Muscle layer of colon (tissue), 2 donors: Measurements from ENCODE around the gene CHRNB2.

Experiments used
- H3K27ac ChIP-seq: one replicate; pipeline ENCODE4 v1.7.0; 2013; ENCODE audit warnings: low read depth, mild to moderate bottlenecking, low read length, moderate library complexity
- H3K27me3 ChIP-seq, 2 donors: one replicate each; pipeline ENCODE4 v1.7.0; 2013; ENCODE audit warnings: low read length in 2 of 2, mild to moderate bottlenecking in 2 of 2; ENCODE audit not compliant: insufficient read depth in 2 of 2, control insufficient read depth in 1 of 2
- H3K36me3 ChIP-seq: one replicate; pipeline ENCODE4 v1.7.0; 2013; ENCODE audit warnings: mild to moderate bottlenecking, low read length; ENCODE audit not compliant: insufficient read depth
- H3K4me1 ChIP-seq: one replicate; pipeline ENCODE4 v1.7.0; 2013; ENCODE audit warnings: mild to moderate bottlenecking, low read length; ENCODE audit not compliant: insufficient read depth
- H3K4me3 ChIP-seq, 2 donors: one replicate each; pipeline ENCODE4 v1.7.0; 2013; ENCODE audit warnings: low read length in 2 of 2, low read depth in 1 of 2, mild to moderate bottlenecking in 1 of 2, moderate library complexity in 1 of 2
- H3K9ac ChIP-seq: one replicate; pipeline ENCODE4 v1.7.0; 2013; ENCODE audit warnings: low read length
- H3K9me3 ChIP-seq: one replicate; pipeline ENCODE4 v1.7.0; 2013; ENCODE audit warnings: mild to moderate bottlenecking, low read length
- donor health status: abdominal sarcoma.
- donor health status: Adenocarcinoma of cecum.

The CHRNB2 gene

DNA sequence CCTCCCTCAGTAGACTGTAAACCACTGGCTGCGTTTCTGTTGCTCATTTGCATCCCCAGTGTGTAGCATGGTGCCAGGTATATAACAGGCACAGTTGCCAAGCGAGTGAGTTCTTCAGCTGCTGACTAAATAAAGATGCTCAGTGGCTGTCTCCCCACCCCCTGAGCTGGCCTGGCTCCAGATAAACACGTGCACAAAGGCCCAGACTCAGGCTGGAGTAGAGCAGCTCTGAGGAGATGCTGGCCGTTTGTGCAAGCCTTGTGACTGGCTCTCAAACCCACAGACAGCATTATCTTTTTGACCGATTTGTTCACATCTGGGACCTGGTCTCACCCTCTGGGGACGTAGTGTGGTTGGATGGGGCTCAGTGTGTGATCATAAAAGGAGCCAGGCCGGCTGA is 7.1 kb downstream of the CHRNB2 start:
- Histone ChIP-seq H3K27ac (no peak overlapping the region), H3K4me1 (no peaks in the 10 kb centered on the region), H3K9ac (no peak overlapping the region), H3K9me3 (no peaks in the 10 kb centered on the region), H3K4me3 (no peak overlapping the region), H3K36me3 (peaks cover 4% of the 10 kb centered on the region), H3K27me3 (no peaks in the 10 kb centered on the region)

DNA sequence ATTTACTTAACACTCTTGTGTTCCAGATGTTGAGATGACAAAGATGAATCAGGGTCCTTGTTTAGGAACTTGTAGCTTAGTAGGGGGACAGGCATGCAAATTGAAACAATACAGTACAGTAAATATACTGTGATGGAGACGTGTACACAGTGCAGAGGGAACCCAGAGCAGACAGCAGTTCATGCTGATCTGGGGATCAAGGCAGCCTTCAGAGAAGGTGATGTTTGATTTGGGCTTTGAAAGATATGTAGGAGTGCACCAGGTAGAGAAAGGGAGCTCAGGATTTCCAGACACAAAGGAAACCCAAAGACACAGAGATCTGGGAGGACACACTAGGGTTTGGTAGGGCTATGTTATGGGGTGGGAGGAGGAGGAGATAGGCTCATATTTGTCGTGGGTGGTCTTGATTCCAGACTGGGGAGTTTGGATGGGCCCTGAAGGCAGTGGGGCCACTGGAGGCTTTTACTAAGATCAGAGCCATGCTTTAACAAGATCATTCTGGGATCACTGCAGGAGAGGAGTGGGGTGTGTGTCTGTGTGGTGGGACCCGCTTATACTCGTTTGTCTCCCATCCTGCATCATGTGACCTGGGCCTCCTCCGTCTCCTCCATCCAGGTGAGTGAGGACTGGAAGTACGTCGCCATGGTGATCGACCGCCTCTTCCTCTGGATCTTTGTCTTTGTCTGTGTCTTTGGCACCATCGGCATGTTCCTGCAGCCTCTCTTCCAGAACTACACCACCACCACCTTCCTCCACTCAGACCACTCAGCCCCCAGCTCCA is 7.8 kb downstream of the CHRNB2 start:
- no peaks in the 10 kb centered on the region for H3K9me3 ChIP-seq
- no peak overlapping the region for H3K27ac ChIP-seq
- H3K4me3 ChIP-seq = no peak overlapping the region
- no peak overlapping the region for H3K9ac ChIP-seq
- peaks cover 11% of the 10 kb centered on the region for H3K36me3 ChIP-seq
- H3K27me3 ChIP-seq = no peaks in the 10 kb centered on the region
- no peaks in the 10 kb centered on the region for H3K4me1 ChIP-seq

DNA sequence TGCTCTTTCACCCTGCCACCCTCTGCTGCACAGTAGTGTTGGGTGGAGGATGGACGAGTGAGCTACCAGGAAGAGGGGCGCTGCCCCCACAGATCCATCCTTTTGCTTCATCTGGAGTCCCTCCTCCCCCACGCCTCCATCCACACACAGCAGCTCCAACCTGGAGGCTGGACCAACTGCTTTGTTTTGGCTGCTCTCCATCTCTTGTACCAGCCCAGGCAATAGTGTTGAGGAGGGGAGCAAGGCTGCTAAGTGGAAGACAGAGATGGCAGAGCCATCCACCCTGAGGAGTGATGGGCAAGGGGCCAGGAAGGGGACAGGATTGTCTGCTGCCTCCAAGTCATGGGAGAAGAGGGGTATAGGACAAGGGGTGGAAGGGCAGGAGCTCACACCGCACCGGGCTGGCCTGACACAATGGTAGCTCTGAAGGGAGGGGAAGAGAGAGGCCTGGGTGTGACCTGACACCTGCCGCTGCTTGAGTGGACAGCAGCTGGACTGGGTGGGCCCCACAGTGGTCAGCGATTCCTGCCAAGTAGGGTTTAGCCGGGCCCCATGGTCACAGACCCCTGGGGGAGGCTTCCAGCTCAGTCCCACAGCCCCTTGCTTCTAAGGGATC is 8.5 kb downstream of the CHRNB2 start:
- H3K36me3 ChIP-seq = peaks cover 18% of the 10 kb centered on the region

GRCh38 chr1:154577346-154578057 is 9.9 kb downstream of the CHRNB2 start:
- Histone ChIP-seq H3K9ac (no peak overlapping the region), H3K4me1 (no peaks in the 10 kb centered on the region), H3K27ac (no peak overlapping the region)

More for the DNA sequence above, 8.5 kb downstream of the CHRNB2 start:
- Histone ChIP-seq H3K4me1 (no peaks in the 10 kb centered on the region), H3K9me3 (no peaks in the 10 kb centered on the region), H3K4me3 (no peak overlapping the region), H3K27me3 (no peaks in the 10 kb centered on the region), H3K9ac (no peak overlapping the region), H3K27ac (no peak overlapping the region)

GRCh38 chr1:154578058-154578418 is 10.5 kb downstream of the CHRNB2 start:
- H3K9ac ChIP-seq = no peak overlapping the region
- no peaks in the 10 kb centered on the region for H3K27me3 ChIP-seq
- H3K36me3 ChIP-seq = peaks cover 36% of the 10 kb centered on the region
- no peaks in the 10 kb centered on the region for H3K9me3 ChIP-seq
- H3K4me1 ChIP-seq = peaks cover 2% of the 10 kb centered on the region
- H3K4me3 ChIP-seq = no peak overlapping the region
- H3K27ac ChIP-seq = no peak overlapping the region

More at GRCh38 chr1:154577346-154578057, 9.9 kb downstream of the CHRNB2 start:
- peaks cover 30% of the 10 kb centered on the region for H3K36me3 ChIP-seq
- no peaks in the 10 kb centered on the region for H3K27me3 ChIP-seq
- H3K4me3 ChIP-seq = no peak overlapping the region
- H3K9me3 ChIP-seq = no peaks in the 10 kb centered on the region

DNA sequence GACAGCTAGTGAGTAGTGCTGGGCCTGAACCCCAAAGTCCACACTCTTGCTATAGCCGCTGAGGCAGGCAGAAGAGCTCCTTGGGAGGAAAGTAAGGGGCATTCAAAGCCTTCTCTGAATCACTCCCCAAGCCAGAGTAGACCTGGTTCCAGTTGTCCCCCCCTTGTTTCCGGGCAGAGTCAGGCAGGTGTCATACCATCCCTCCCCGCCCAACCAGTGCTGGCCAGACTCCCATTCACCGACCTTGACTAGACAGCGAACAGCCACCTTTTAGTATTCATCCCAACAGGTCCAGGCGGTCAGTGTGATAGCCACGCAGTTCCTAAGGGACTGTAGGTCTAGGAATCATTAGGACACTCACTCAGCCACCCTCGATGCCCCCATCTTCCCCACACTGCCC is 11.8 kb downstream of the CHRNB2 start:
- Histone ChIP-seq H3K27me3 (no peaks in the 10 kb centered on the region), H3K4me3 (no peak overlapping the region), H3K9me3 (no peaks in the 10 kb centered on the region), H3K27ac (no peak overlapping the region), H3K9ac (no peak overlapping the region), H3K4me1 (peaks cover 15% of the 10 kb centered on the region), H3K36me3 (peaks cover 49% of the 10 kb centered on the region)

- no peak overlapping the region for H3K4me3 ChIP-seq
- H3K36me3 ChIP-seq = peaks cover 73% of the 10 kb centered on the region
- H3K27ac ChIP-seq = no peak overlapping the region
- H3K27me3 ChIP-seq = no peaks in the 10 kb centered on the region
- peaks cover 15% of the 10 kb centered on the region for H3K4me1 ChIP-seq
- H3K9me3 ChIP-seq = no peaks in the 10 kb centered on the region
- no peak overlapping the region for H3K9ac ChIP-seq
Measured at GRCh38 chr1:154581766-154582165, 14.2 kb downstream of the CHRNB2 start.

DNA sequence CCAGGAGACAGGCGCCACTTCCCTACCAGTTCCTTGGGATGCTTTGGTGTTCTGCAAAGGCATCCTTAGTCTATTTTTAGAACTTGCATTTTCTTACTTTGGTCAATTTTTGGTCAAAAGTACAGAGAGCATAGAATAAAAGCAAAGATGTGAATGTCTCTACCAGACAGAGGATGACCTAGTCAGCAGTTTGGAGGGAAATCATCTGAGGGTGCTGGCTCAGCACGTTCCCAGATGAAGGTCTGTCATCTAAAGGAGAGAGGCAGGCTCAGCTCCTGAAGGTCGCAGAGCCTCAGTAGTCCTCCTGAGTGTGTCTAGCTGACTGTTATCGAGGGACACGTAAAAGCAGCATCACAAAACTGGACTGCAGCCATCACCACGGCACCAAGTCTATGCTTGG is 15.3 kb downstream of the CHRNB2 start:
- Histone ChIP-seq H3K4me3 (no peak overlapping the region), H3K27me3 (no peaks in the 10 kb centered on the region), H3K4me1 (peaks cover 15% of the 10 kb centered on the region), H3K9me3 (no peaks in the 10 kb centered on the region), H3K27ac (no peak overlapping the region), H3K36me3 (peaks cover 84% of the 10 kb centered on the region), H3K9ac (no peak overlapping the region)

DNA sequence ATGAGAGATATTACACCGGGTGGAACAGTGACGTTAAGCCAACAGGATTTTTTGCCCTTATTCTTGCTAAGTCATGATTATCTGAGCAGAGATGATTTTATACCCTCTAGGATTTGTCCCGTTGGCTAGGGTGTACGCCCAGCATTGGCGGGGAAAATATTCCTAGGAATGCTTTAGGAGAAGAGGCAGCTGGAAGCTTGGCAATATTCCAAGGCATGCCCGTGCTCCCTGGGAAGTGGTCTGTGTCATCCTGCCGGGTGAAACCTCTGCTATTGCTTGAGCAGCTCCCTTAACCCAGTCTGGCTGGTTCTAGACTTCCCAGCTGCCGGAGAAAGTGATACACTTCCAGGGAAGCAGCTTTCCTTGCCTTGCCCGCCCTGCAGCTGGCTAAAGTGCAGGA is 16.2 kb downstream of the CHRNB2 start:
- Histone ChIP-seq H3K36me3 (peaks cover 92% of the 10 kb centered on the region), H3K9ac (peak overlapping the region; percentile 3), H3K27ac (no peak overlapping the region), H3K4me1 (peaks cover 15% of the 10 kb centered on the region), H3K27me3 (no peaks in the 10 kb centered on the region), H3K4me3 (no peak overlapping the region), H3K9me3 (no peaks in the 10 kb centered on the region)

GRCh38 chr1:154584267-154584994 is 16.9 kb downstream of the CHRNB2 start:
- Histone ChIP-seq H3K9ac (peak overlapping the region; percentile 3), H3K27me3 (no peaks in the 10 kb centered on the region), H3K36me3 (peaks cover 97% of the 10 kb centered on the region), H3K27ac (no peak overlapping the region), H3K9me3 (no peaks in the 10 kb centered on the region), H3K4me3 (no peak overlapping the region), H3K4me1 (peaks cover 15% of the 10 kb centered on the region)

GRCh38 chr1:154586231-154586630 is 18.7 kb downstream of the CHRNB2 start:
- Histone ChIP-seq H3K9me3 (no peaks in the 10 kb centered on the region), H3K36me3 (peaks cover 91% of the 10 kb centered on the region), H3K4me3 (no peak overlapping the region)

More at GRCh38 chr1:154586231-154586630, 18.7 kb downstream of the CHRNB2 start:
- Histone ChIP-seq H3K9ac (no peak overlapping the region), H3K4me1 (peaks cover 15% of the 10 kb centered on the region), H3K27me3 (no peaks in the 10 kb centered on the region), H3K27ac (no peak overlapping the region)
